Measurements from ENCODE around the gene TRAPPC1. TPM values are rescaled to one million over a fixed set of nuclear protein-coding genes. Genes with fewer than 3 reads are reported as not detected.

The TRAPPC1 gene
- polyA plus RNA-seq, 4 donors: 90.8 to 137 (median 132) TPM

DNA sequence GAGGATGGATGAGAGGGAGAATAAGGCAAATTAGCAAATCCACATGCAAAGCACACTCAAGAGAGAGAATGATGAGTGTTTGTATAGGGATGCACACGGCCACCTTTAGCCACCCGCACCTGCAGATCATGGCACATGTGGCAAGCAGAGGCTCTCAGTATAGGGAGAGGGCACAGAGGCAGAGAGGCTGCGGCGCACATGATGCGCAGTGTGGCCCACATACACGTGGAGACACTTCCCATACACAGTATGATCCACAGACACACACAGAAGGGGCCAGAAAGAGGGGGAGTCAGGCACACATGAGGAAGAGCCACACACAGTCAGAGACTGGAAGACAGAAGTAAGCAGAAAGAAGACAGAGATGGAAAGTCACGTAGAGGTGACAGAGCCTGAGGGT is 49.7 kb downstream of the TRAPPC1 start:
- no peak for DNase-seq (ENCODE audit: low read depth in 4 of 4, low spot score in 3 of 4)

GRCh38 chr17:7881276-7882054 is 50.3 kb downstream of the TRAPPC1 start:
- DNase-seq (ENCODE audit: low read depth in 4 of 4, low spot score in 3 of 4): no peak

Other genes with a start within 250 kb of the TRAPPC1 start
- gene TP53, start 244.5 kb downstream of the TRAPPC1 start, polyA plus RNA-seq (ENCODE audit: insufficient read length in 4 of 4): 10 to 100 TPM; 45.1 to 75.9 (median 70.2) TPM
- 10 to 100 TPM in 3 of 4 donors, 1 to 10 TPM in 1; 9.0 to 17.0 (median 12.8) TPM for gene WRAP53, start 243.5 kb downstream of the TRAPPC1 start, polyA plus RNA-seq (ENCODE audit: insufficient read length in 4 of 4)
- 10 to 100 TPM; 19.8 to 32.6 (median 23.4) TPM for gene EFNB3, start 226.7 kb downstream of the TRAPPC1 start, polyA plus RNA-seq (ENCODE audit: insufficient read length in 4 of 4)
- gene DNAH2, start 214.2 kb downstream of the TRAPPC1 start, polyA plus RNA-seq (ENCODE audit: insufficient read length in 4 of 4): under 1 TPM; 0.29 to 0.49 (median 0.38) TPM
- gene KDM6B, start 97.7 kb downstream of the TRAPPC1 start, polyA plus RNA-seq (ENCODE audit: insufficient read length in 4 of 4): 10 to 100 TPM; 18.4 to 30.7 (median 23.3) TPM
- gene TMEM88, start 76.9 kb downstream of the TRAPPC1 start, polyA plus RNA-seq (ENCODE audit: insufficient read length in 4 of 4): 10 to 100 TPM; 13.4 to 26.9 (median 24.7) TPM
- 100 to 1,000 TPM in 1 of 4 donors, 10 to 100 TPM in 3; 60.5 to 133 (median 65.9) TPM for gene NAA38, start 74.4 kb downstream of the TRAPPC1 start, polyA plus RNA-seq (ENCODE audit: insufficient read length in 4 of 4)
- 10 to 100 TPM; 10.6 to 28.9 (median 24.4) TPM for gene CYB5D1, start 73.9 kb downstream of the TRAPPC1 start, polyA plus RNA-seq (ENCODE audit: insufficient read length in 4 of 4)
- 100 to 1,000 TPM; 146 to 213 (median 186) TPM for gene CHD3, start 43.2 kb downstream of the TRAPPC1 start, polyA plus RNA-seq (ENCODE audit: insufficient read length in 4 of 4)
- 1 to 10 TPM; 3.9 to 6.4 (median 4.9) TPM for gene RNF227, start 15.7 kb downstream of the TRAPPC1 start, polyA plus RNA-seq (ENCODE audit: insufficient read length in 4 of 4)
- gene KCNAB3, start 2.1 kb downstream of the TRAPPC1 start, polyA plus RNA-seq (ENCODE audit: insufficient read length in 4 of 4): 10 to 100 TPM in 3 of 4 donors, 1 to 10 TPM in 1; 9.6 to 28.0 (median 15.3) TPM
- gene CNTROB, start 260 bp upstream of the TRAPPC1 start, polyA plus RNA-seq (ENCODE audit: insufficient read length in 4 of 4): 10 to 100 TPM; 44.2 to 67.3 (median 54.4) TPM
- gene GUCY2D, start 70.7 kb upstream of the TRAPPC1 start, polyA plus RNA-seq (ENCODE audit: insufficient read length in 4 of 4): under 1 TPM in 3 of 4 donors, not detected in 1; 0.10 to 0.34 (median 0.18) TPM
- gene ALOX15B, start 107.1 kb upstream of the TRAPPC1 start, polyA plus RNA-seq (ENCODE audit: insufficient read length in 4 of 4): 1 to 10 TPM in 1 of 4 donors, under 1 TPM in 2, not detected in 1; 0.72 to 1.8 (median 0.95) TPM
- gene ALOX12B, start 155.8 kb upstream of the TRAPPC1 start, polyA plus RNA-seq (ENCODE audit: insufficient read length in 4 of 4): 1 to 10 TPM in 1 of 4 donors, under 1 TPM in 2, not detected in 1; 0.54 to 1.1 (median 0.72) TPM
- gene ALOXE3, start 186.6 kb upstream of the TRAPPC1 start, polyA plus RNA-seq (ENCODE audit: insufficient read length in 4 of 4): under 1 TPM in 1 of 4 donors, not detected in 3; 0.24 TPM
- gene HES7, start 192.2 kb upstream of the TRAPPC1 start, polyA plus RNA-seq (ENCODE audit: insufficient read length in 4 of 4): under 1 TPM in 1 of 4 donors, not detected in 3; 0.10 TPM
- 10 to 100 TPM; 19.6 to 94.0 (median 29.7) TPM for gene PER1, start 220.5 kb upstream of the TRAPPC1 start, polyA plus RNA-seq (ENCODE audit: insufficient read length in 4 of 4)
- 100 to 1,000 TPM; 108 to 140 (median 118) TPM for gene VAMP2, start 231.0 kb upstream of the TRAPPC1 start, polyA plus RNA-seq (ENCODE audit: insufficient read length in 4 of 4)
- 10 to 100 TPM; 13.6 to 25.0 (median 24.3) TPM for gene TMEM107, start 244.4 kb upstream of the TRAPPC1 start, polyA plus RNA-seq (ENCODE audit: insufficient read length in 4 of 4)

Measured in left renal pelvis (tissue), 4 donors.